ENCODE results near the gene LAMB1. TPM values are rescaled to one million over a fixed set of nuclear protein-coding genes. Genes with fewer than 3 reads are reported as not detected.

Gene LAMB1
- polyA plus RNA-seq, 1 donor from 2014 or later: 7.6 TPM

DNA sequence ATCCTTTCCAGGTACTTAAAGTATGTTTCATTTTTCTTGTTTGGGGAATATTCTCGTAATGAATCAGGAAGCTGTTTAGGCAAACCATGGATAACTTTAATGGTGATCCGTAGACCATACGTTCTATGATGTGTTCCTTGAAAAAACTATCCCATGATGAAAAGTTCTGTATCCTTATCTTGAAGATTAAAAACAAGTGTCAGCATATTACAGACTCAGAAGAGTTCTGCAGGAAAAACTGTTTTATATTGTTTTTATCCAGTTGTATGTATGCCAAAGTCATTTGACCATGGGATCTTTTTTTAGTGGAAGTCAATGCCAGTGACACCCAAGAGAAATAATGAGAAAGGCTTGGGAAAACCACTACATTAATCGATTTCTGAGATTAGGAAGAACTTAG is 59.9 kb downstream of the LAMB1 start:
- H3K9me2 ChIP-seq (ENCODE audit: insufficient read depth, low read length): no peaks in the 10 kb centered on the region
- no peak overlapping the region for H3K27ac ChIP-seq (ENCODE audit: low read length)
- H3K9ac ChIP-seq (ENCODE audit: low read length): no peak overlapping the region
- H3K9me3 ChIP-seq (ENCODE audit: low read length): no peaks in the 10 kb centered on the region
- H3K4me3 ChIP-seq (ENCODE audit: low read length): no peak overlapping the region
- TF ChIP-seq RAD21 (conservative IDR thresholded peaks at IDR 0.05): no peak
- no peak for TF ChIP-seq SMC3 (conservative IDR thresholded peaks at IDR 0.05; ENCODE audit: poor library complexity)
- TF ChIP-seq MXI1 (conservative IDR thresholded peaks at IDR 0.05; ENCODE audit: poor library complexity, severe bottlenecking): no peak
- TF ChIP-seq TAF1 (IDR thresholded peaks at IDR 0.05; ENCODE audit: low read depth): no peak
- TF ChIP-seq, protein P1, sequence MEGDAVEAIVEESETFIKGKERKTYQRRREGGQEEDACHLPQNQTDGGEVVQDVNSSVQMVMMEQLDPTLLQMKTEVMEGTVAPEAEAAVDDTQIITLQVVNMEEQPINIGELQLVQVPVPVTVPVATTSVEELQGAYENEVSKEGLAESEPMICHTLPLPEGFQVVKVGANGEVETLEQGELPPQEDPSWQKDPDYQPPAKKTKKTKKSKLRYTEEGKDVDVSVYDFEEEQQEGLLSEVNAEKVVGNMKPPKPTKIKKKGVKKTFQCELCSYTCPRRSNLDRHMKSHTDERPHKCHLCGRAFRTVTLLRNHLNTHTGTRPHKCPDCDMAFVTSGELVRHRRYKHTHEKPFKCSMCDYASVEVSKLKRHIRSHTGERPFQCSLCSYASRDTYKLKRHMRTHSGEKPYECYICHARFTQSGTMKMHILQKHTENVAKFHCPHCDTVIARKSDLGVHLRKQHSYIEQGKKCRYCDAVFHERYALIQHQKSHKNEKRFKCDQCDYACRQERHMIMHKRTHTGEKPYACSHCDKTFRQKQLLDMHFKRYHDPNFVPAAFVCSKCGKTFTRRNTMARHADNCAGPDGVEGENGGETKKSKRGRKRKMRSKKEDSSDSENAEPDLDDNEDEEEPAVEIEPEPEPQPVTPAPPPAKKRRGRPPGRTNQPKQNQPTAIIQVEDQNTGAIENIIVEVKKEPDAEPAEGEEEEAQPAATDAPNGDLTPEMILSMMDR (IDR thresholded peaks at IDR 0.05; ENCODE audit: poor library complexity, severe bottlenecking): no peak
- TF ChIP-seq EP300 (conservative IDR thresholded peaks at IDR 0.05; ENCODE audit: poor library complexity, severe bottlenecking): no peak
- no peak for TF ChIP-seq POLR2AphosphoS5 (IDR thresholded peaks at IDR 0.05)
- TF ChIP-seq, protein P2, sequence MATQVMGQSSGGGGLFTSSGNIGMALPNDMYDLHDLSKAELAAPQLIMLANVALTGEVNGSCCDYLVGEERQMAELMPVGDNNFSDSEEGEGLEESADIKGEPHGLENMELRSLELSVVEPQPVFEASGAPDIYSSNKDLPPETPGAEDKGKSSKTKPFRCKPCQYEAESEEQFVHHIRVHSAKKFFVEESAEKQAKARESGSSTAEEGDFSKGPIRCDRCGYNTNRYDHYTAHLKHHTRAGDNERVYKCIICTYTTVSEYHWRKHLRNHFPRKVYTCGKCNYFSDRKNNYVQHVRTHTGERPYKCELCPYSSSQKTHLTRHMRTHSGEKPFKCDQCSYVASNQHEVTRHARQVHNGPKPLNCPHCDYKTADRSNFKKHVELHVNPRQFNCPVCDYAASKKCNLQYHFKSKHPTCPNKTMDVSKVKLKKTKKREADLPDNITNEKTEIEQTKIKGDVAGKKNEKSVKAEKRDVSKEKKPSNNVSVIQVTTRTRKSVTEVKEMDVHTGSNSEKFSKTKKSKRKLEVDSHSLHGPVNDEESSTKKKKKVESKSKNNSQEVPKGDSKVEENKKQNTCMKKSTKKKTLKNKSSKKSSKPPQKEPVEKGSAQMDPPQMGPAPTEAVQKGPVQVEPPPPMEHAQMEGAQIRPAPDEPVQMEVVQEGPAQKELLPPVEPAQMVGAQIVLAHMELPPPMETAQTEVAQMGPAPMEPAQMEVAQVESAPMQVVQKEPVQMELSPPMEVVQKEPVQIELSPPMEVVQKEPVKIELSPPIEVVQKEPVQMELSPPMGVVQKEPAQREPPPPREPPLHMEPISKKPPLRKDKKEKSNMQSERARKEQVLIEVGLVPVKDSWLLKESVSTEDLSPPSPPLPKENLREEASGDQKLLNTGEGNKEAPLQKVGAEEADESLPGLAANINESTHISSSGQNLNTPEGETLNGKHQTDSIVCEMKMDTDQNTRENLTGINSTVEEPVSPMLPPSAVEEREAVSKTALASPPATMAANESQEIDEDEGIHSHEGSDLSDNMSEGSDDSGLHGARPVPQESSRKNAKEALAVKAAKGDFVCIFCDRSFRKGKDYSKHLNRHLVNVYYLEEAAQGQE (IDR thresholded peaks at IDR 0.05; ENCODE audit: borderline replicate concordance): no peak
- TF ChIP-seq EZH2 (IDR thresholded peaks at IDR 0.05; ENCODE audit: borderline replicate concordance, insufficient read depth, low read length, poor library complexity, severe bottlenecking): no peak
- H2AFZ ChIP-seq (ENCODE audit: low read depth, low read length): no peak overlapping the region
- no peak overlapping the region for H3K4me2 ChIP-seq (ENCODE audit: low read length)
- no peaks in the 10 kb centered on the region for H3F3A ChIP-seq (ENCODE audit: insufficient read depth, low read length, poor library complexity, severe bottlenecking)
- peaks cover 6% of the 10 kb centered on the region for H3K36me3 ChIP-seq (ENCODE audit: insufficient read depth, low read length)
- H3K79me2 ChIP-seq (replicated peaks; ENCODE audit: insufficient read depth, low read length): no peaks in the 10 kb centered on the region
- no peaks in the 10 kb centered on the region for H3K27me3 ChIP-seq (ENCODE audit: insufficient read depth, low read depth, low read length)
- H4K20me1 ChIP-seq (ENCODE audit: insufficient read depth): no peaks in the 10 kb centered on the region

DNA sequence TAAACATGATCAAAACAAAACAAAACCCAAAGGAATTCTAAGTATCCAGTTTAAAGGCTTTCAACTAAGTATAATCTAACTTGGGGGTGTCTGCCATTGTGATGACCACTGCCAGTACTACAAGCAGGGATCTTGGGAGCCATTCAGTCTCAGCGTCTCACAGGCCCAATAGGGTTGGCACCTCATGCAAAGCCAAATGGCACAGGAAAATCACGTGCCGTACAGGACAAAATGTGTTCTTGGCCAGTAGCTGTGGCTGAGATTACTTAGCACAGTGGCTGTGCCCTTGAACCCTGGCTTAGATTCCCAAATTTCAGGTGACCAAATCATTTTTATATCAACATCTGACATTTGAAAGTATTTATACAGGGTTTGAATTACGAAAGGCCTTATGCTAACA is 62.0 kb downstream of the LAMB1 start:
- Histone ChIP-seq H3K36me3 (ENCODE audit: insufficient read depth, low read length) (peaks cover 6% of the 10 kb centered on the region), H3K27ac (ENCODE audit: low read length) (no peak overlapping the region), H2AFZ (ENCODE audit: low read depth, low read length) (no peak overlapping the region), H3K79me2 (replicated peaks; ENCODE audit: insufficient read depth, low read length) (no peaks in the 10 kb centered on the region), H3K27me3 (ENCODE audit: insufficient read depth, low read depth, low read length) (no peaks in the 10 kb centered on the region), H3K9me3 (ENCODE audit: low read length) (no peaks in the 10 kb centered on the region), H3K4me3 (ENCODE audit: low read length) (no peak overlapping the region), H4K20me1 (ENCODE audit: insufficient read depth) (no peaks in the 10 kb centered on the region), H3K4me2 (ENCODE audit: low read length) (no peak overlapping the region), H3F3A (ENCODE audit: insufficient read depth, low read length, poor library complexity, severe bottlenecking) (no peaks in the 10 kb centered on the region), H3K9me2 (ENCODE audit: insufficient read depth, low read length) (no peaks in the 10 kb centered on the region), H3K9ac (ENCODE audit: low read length) (no peak overlapping the region)
- TF ChIP-seq POLR2AphosphoS5 (IDR thresholded peaks at IDR 0.05): no peak
- TF ChIP-seq RAD21 (conservative IDR thresholded peaks at IDR 0.05): no peak
- TF ChIP-seq SMC3 (conservative IDR thresholded peaks at IDR 0.05; ENCODE audit: poor library complexity): no peak
- TF ChIP-seq EP300 (conservative IDR thresholded peaks at IDR 0.05; ENCODE audit: poor library complexity, severe bottlenecking): no peak

Data from neural cell (in vitro differentiated cells).